Sigmoid colon (tissue), 7 donors: Measurements from ENCODE around the gene SSTR4. TPM values are rescaled to one million over a fixed set of nuclear protein-coding genes. Genes with fewer than 3 reads are reported as not detected.
A peak's percentile ranks its signal among the peaks of the same experiment; 100 is the strongest.

Experiments used
- DNase-seq: peaks from one replicate; pipeline ENCODE4 v3.0.0-alpha.2; 2019
- H3K27ac ChIP-seq, 4 donors: fragments of 200-600 bp; sonication (generic); one replicate each; pipeline ENCODE4 v1.5.1; 2016 to 2019; ENCODE audit warnings: mild to moderate bottlenecking in 1 of 4
- H3K27me3 ChIP-seq, 3 donors: fragments of 200-600 bp; sonication (generic); one replicate each; pipeline ENCODE4 v1.5.1; 2019; ENCODE audit warnings: mild to moderate bottlenecking in 1 of 3
- H3K36me3 ChIP-seq, 4 donors: fragments of 200-600 bp; sonication (generic); one replicate each; pipeline ENCODE4 v1.5.1; 2016 to 2019
- H3K4me1 ChIP-seq, 4 donors: fragments of 200-600 bp; sonication (generic); one replicate each; pipeline ENCODE4 v1.5.1; 2017 to 2019
- H3K4me3 ChIP-seq, 4 donors: fragments of 200-600 bp; sonication (generic); one replicate each; pipeline ENCODE4 v1.5.1; 2017 to 2019; ENCODE audit warnings: mild to moderate bottlenecking in 2 of 4, moderate library complexity in 1 of 4
- H3K9me3 ChIP-seq, 4 donors: fragments of 200-600 bp in 3 of 4; sonication (generic) in 3 of 4; one replicate each; pipeline versions ENCODE4 v1.5.1 to v1.6.1; 2013 to 2019
- CTCF ChIP-seq, 4 experiments: fragments of 450-650 bp in 3 of 4; fragments of 200-600 bp in 1 of 4; IDR thresholded peaks; one replicate each; pipeline ENCODE4 v1.5.1; 2016 to 2019; ENCODE audit warnings: antibody characterized with exemption in 4 of 4, mild to moderate bottlenecking in 3 of 4, moderate library complexity in 2 of 4
- EP300 ChIP-seq, 4 donors: sonication (generic); formaldehyde crosslinking; IDR thresholded peaks; one replicate each; pipeline ENCODE4 v1.6.1; 2017; ENCODE audit warnings: antibody characterized with exemption in 4 of 4
- POLR2A ChIP-seq, 2 donors: fragments of 450-650 bp; IDR thresholded peaks; one replicate each; pipeline ENCODE4 v1.6.1; 2016; ENCODE audit warnings: antibody characterized with exemption in 2 of 2, mild to moderate bottlenecking in 2 of 2, moderate library complexity in 2 of 2
- POLR2AphosphoS5 ChIP-seq, 4 donors: sonication (generic); formaldehyde crosslinking; IDR thresholded peaks; one replicate each; pipeline ENCODE4 v1.6.1; 2017; ENCODE audit warnings: antibody characterized with exemption in 4 of 4
- WGBS, 2 donors: extraction: QIAGEN DNeasy Blood & Tissue Kit; methylation state at CpG; one replicate each; pipeline ENCODE4 v1.1.7; 2013; 5-methylcytosine and 5-hydroxymethylcytosine counted together
- intact Hi-C: fragments of 100-400 bp; cut with DNase I; formaldehyde crosslinking; loops from one replicate; pipeline ENCODE4 v1.15.1; 2023
- polyA plus RNA-seq, 3 donors: library from polyadenylated mRNA; stranded (reverse); fragments of 200-250 nt; gene quantifications; one replicate each; pipeline ENCODE4 v1.2.3, GENCODE V29; 2013
- total RNA-seq, 4 donors: library from RNA; depleted of rRNA; stranded (reverse); fragments of >200 nt; gene quantifications; one replicate each; pipeline ENCODE4 v1.1.0, GENCODE V29; 2016
- donor health status: healthy with polysubstance abuse.
- donor health status: Bipolar disorder and iron deficiency.
- donor health status: healthy.

Gene SSTR4
- total and polyA plus RNA-seq, 7 donors, result 0.04 TPM; not detected in 6

- no peaks in the 10 kb centered on the region for H3K36me3 ChIP-seq
- intact Hi-C loops, result no loop called here
- WGBS, 2 donors, result 10 to 12% methylated on average over 46 of the region's 46 CpGs
- peaks cover 16 to 65% (median 44%) of the 10 kb centered on the region in 3 donors for H3K27me3 ChIP-seq
- H3K4me1 ChIP-seq, result peaks cover 0 to 41% (median 36%) of the 10 kb centered on the region in 4 donors
- DNase-seq, result peak; percentile 75
- H3K27ac ChIP-seq, result peak overlapping the region; percentile 60 to 84 (median 70)
- H3K4me3 ChIP-seq, result peak overlapping the region; percentile 1 to 54 (median 42)
- TF ChIP-seq POLR2A (IDR thresholded peaks at IDR 0.05) (no peak), CTCF (IDR thresholded peaks at IDR 0.05) (peak in 3 of 4 experiments; percentile 21 to 38 (median 26)), POLR2AphosphoS5 (IDR thresholded peaks at IDR 0.05) (peak in 2 of 4 donors; percentile 3 to 18)
- H3K9me3 ChIP-seq, result peaks cover 0 to under 1% (median 0%) of the 10 kb centered on the region in 4 donors
Observed at GRCh38 chr20:23050847-23051627, 15.9 kb downstream of the SSTR4 start.

GRCh38 chr20:23052904-23053303 is 17.8 kb downstream of the SSTR4 start:
- intact Hi-C loops, result no loop called here

DNA sequence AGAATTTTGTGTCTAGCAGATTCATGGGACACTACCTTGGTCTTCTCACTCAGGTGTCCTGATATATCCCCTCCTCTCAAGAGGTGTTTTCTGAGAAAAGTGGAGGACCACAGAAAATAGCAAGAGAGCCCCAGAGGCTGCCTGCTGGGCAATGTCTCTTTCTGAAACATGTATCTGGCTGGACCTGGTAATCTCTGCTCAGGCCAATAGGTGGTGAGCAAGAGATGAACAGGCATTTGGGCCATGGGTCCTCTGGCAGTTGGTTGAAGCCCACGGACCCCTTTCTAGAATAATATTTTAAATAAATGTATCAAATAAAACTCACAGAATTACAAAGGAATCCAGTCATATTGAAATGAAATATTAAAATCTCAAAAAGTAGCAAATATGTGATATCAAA is 23.1 kb downstream of the SSTR4 start:
- intact Hi-C loops, result no loop called here
- TF ChIP-seq POLR2A (IDR thresholded peaks at IDR 0.05) (no peak), CTCF (IDR thresholded peaks at IDR 0.05) (no peak), POLR2AphosphoS5 (IDR thresholded peaks at IDR 0.05) (no peak), EP300 (IDR thresholded peaks at IDR 0.05) (no peak)
- H3K27ac ChIP-seq, result no peak overlapping the region
- H3K27me3 ChIP-seq, result no peaks in the 10 kb centered on the region
- WGBS, 2 donors, result 50 to 69% methylated on average over 1 of the region's 1 CpG
- H3K9me3 ChIP-seq, result peaks cover 0 to 3% (median 1%) of the 10 kb centered on the region in 4 donors
- DNase-seq, result no peak
- peaks cover 0 to 21% (median 18%) of the 10 kb centered on the region in 4 donors for H3K4me1 ChIP-seq
- H3K4me3 ChIP-seq, result no peak overlapping the region
- no peaks in the 10 kb centered on the region for H3K36me3 ChIP-seq

More at GRCh38 chr20:23052904-23053303, 17.8 kb downstream of the SSTR4 start:
- Histone ChIP-seq H3K27me3 (peaks cover 10 to 46% (median 35%) of the 10 kb centered on the region in 3 donors), H3K9me3 (peaks cover 0 to 3% (median 1%) of the 10 kb centered on the region in 4 donors), H3K36me3 (no peaks in the 10 kb centered on the region), H3K4me3 (no peak overlapping the region), H3K4me1 (peaks cover 0 to 35% (median 32%) of the 10 kb centered on the region in 4 donors), H3K27ac (no peak overlapping the region)
- 86 to 91% methylated on average over 5 of the region's 5 CpGs for WGBS, 2 donors
- TF ChIP-seq POLR2AphosphoS5 (IDR thresholded peaks at IDR 0.05), result no peak
- TF ChIP-seq CTCF (IDR thresholded peaks at IDR 0.05), result no peak
- no peak for TF ChIP-seq POLR2A (IDR thresholded peaks at IDR 0.05)
- TF ChIP-seq EP300 (IDR thresholded peaks at IDR 0.05), result no peak
- no peak for DNase-seq

DNA sequence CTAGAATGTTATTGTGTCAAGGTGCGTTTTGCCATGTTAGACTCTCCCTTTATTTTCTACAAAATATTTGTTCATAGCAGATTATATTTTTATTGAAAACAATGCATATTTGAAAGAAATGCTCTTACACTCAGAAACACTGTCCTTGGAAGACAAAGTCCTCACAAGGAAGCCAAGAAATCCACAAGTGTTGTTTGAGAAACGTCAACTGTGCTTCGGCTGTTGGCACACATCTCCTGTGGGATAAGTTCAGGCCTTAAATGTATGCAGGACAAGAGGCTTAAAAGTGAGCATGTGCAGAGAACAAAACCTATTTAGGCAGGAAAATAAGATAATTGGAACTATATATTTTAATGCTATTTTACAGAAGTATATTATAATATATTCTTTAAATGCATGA is 23.9 kb downstream of the SSTR4 start:
- 79 to 85% methylated on average over 3 of the region's 3 CpGs for WGBS, 2 donors

More for the DNA sequence above, 23.9 kb downstream of the SSTR4 start:
- Histone ChIP-seq H3K27me3 (no peaks in the 10 kb centered on the region), H3K27ac (no peak overlapping the region), H3K4me1 (peaks cover 0 to 21% (median 18%) of the 10 kb centered on the region in 4 donors), H3K36me3 (no peaks in the 10 kb centered on the region), H3K4me3 (no peak overlapping the region), H3K9me3 (peaks cover 0 to 3% (median 1%) of the 10 kb centered on the region in 4 donors)
- no peak for TF ChIP-seq POLR2A (IDR thresholded peaks at IDR 0.05)
- TF ChIP-seq CTCF (IDR thresholded peaks at IDR 0.05), result no peak
- no peak for TF ChIP-seq POLR2AphosphoS5 (IDR thresholded peaks at IDR 0.05)
- TF ChIP-seq EP300 (IDR thresholded peaks at IDR 0.05), result no peak
- intact Hi-C loops, result no loop called here
- DNase-seq, result no peak
